Cerebellar nuclear complex (tissue), 1 donor: ENCODE data around the gene TMEM269.

ENCODE experiments used
- DNase-seq, 2 experiments: peaks; one replicate each; lab custom pipeline; 2025; lab: John Stamatoyannopoulos, UW

The TMEM269 gene

DNA sequence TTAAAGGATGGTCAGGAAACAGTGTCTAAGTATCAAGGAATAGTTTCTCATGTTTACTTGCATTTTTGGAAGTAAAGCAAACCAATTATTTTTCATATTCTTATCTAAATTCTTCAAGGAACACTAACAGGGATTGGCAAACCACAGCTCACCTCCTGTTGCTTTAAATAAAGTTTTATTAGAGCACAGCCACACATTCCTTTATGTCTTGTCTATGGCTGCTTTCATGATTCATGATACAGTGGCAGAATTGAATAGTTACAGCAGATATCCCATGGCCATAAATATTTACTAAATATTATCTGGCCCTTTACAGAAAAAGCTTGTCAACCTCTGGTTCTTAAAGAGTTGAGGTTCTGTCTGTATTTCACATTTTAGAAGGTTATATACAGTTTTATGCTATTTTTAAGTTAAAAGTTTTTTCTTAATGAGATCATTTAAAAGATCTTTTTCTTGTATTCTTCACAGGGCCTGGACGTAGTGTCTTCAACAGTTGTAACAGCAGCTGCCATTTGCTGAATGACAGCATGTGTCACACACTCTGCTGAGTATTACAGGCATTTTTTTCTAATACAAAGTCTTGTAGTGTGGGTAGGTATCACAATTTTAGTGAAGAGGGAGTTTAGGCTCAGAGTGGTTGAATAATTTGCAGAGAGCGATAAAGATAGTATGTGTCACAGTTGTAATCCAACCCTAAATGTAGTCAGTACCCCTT is 64.2 kb downstream of the TMEM269 start:
- DNase-seq: no peak

DNA sequence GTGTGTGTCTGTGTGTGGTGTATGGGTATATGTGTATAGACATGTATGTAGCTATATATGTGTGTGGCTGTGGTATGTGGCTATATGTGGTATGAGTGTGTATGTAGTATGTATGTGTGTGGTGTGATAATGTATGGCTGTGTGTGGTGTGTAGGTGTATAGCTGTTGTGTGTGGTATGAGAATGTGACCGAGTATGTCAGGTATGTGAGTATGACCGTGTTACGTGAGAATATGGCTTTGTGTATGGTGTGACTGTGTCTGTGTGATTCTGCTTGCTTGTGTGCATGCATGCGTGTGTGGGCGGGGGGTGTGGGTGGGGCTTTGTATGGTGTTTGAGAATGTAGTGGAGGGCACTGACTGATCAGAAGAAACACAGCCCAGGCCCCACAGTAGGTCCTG is 65.2 kb downstream of the TMEM269 start:
- DNase-seq: no peak
